Nephron (organoid): Measurements from ENCODE around the gene KDM1A.

ENCODE experiments used
- H3K27ac Mint-ChIP-seq, 3 experiments: 2 replicates each; pipeline ENCODE4 v1.8.0; 2020; ENCODE audit warnings: mixed read lengths in 3 of 3, mild to moderate bottlenecking in 2 of 3, moderate library complexity in 1 of 3
- H3K27me3 Mint-ChIP-seq: 2 replicates; pipeline ENCODE4 v1.8.0; 2021; ENCODE audit warnings: low read depth, mild to moderate bottlenecking, moderate library complexity, mixed read lengths
- H3K36me3 Mint-ChIP-seq: 2 replicates; pipeline ENCODE4 v1.8.0; 2020; ENCODE audit warnings: low read depth, mixed read lengths
- H3K4me1 Mint-ChIP-seq: 2 replicates; pipeline ENCODE4 v1.8.0; 2020; ENCODE audit warnings: mixed read lengths
- H3K4me3 Mint-ChIP-seq, 3 experiments: 2 replicates each; pipeline ENCODE4 v1.8.0; 2020; ENCODE audit warnings: mild to moderate bottlenecking in 3 of 3, mixed read lengths in 3 of 3, moderate library complexity in 2 of 3
- H3K9me3 Mint-ChIP-seq: 2 replicates; pipeline ENCODE4 v1.8.0; 2020; ENCODE audit warnings: mixed read lengths
- TF ChIP-seq, protein P1 (sequence below), 3 experiments: fragments of 200-600 bp; sonication (generic); IDR thresholded peaks; one replicate each; pipeline ENCODE4 v1.5.0; 2021; ENCODE audit warnings: antibody characterized with exemption in 3 of 3; ENCODE audit not compliant: unreplicated experiment in 3 of 3

KDM1A gene

DNA sequence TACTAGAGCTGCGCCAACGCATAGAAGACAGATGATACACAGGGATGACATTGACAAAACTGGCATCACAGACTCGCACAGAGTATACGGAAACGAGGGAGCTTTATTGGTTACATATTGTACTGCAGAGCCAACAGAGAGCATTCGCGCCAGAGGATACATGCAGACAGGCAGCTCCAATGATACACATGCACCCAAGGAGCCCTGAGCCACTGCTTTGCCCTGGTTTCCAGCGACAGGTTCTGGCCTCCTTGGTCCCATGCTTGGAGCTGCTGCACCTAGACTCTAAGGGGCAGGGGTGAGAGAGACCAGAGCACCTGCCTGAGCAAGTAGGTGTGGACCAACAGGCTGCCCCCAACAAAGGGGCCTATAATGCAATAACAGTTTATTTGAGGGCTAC, 65.6 kb downstream of the KDM1A start:
- Mint-ChIP-seq H3K27ac (no peak overlapping the region), H3K4me3 (no peak overlapping the region), H3K4me1 (peaks cover 12% of the 10 kb centered on the region), H3K27me3 (no peaks in the 10 kb centered on the region), H3K9me3 (no peaks in the 10 kb centered on the region), H3K36me3 (peaks cover 89% of the 10 kb centered on the region)
- TF ChIP-seq, protein P1, sequence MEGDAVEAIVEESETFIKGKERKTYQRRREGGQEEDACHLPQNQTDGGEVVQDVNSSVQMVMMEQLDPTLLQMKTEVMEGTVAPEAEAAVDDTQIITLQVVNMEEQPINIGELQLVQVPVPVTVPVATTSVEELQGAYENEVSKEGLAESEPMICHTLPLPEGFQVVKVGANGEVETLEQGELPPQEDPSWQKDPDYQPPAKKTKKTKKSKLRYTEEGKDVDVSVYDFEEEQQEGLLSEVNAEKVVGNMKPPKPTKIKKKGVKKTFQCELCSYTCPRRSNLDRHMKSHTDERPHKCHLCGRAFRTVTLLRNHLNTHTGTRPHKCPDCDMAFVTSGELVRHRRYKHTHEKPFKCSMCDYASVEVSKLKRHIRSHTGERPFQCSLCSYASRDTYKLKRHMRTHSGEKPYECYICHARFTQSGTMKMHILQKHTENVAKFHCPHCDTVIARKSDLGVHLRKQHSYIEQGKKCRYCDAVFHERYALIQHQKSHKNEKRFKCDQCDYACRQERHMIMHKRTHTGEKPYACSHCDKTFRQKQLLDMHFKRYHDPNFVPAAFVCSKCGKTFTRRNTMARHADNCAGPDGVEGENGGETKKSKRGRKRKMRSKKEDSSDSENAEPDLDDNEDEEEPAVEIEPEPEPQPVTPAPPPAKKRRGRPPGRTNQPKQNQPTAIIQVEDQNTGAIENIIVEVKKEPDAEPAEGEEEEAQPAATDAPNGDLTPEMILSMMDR (IDR thresholded peaks at IDR 0.05; ENCODE audit: unreplicated experiment in 3 of 3): no peak

GRCh38 chr1:23085696-23086095, 66.4 kb downstream of the KDM1A start:
- H3K4me3 Mint-ChIP-seq: no peak overlapping the region
- H3K27ac Mint-ChIP-seq: peak overlapping the region in 2 of 3 experiments; percentile 20 to 30
- H3K36me3 Mint-ChIP-seq: peaks cover 89% of the 10 kb centered on the region
- H3K9me3 Mint-ChIP-seq: no peaks in the 10 kb centered on the region
- TF ChIP-seq, protein P1 (IDR thresholded peaks at IDR 0.05; ENCODE audit: unreplicated experiment in 3 of 3): no peak
- no peaks in the 10 kb centered on the region for H3K27me3 Mint-ChIP-seq
- peaks cover 12% of the 10 kb centered on the region for H3K4me1 Mint-ChIP-seq

DNA sequence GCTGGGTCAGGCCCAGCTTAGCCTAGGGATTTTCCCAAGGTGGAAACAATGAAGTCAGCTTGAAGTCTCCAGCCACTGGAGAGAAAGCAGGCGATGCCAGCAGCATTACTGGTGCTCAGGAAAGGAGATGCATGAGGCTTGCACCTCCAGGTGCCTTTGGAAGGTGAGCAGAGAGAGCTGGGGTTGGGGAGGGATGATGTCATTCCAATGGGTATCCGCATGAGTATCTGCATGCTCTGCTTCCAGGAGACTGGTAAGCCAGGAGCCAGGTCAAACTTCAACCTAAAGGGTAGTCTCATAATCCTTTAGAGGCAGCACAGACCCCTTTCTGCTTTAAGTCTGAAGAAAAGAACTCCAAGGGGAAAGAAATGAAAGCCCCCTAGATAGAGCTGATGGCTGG, 68.8 kb downstream of the KDM1A start:
- no peak overlapping the region for H3K27ac Mint-ChIP-seq
- H3K36me3 Mint-ChIP-seq: peaks cover 85% of the 10 kb centered on the region
- peaks cover 12% of the 10 kb centered on the region for H3K4me1 Mint-ChIP-seq
- TF ChIP-seq, protein P1 (IDR thresholded peaks at IDR 0.05; ENCODE audit: unreplicated experiment in 3 of 3): no peak
- no peaks in the 10 kb centered on the region for H3K9me3 Mint-ChIP-seq
- no peak overlapping the region for H3K4me3 Mint-ChIP-seq
- H3K27me3 Mint-ChIP-seq: no peaks in the 10 kb centered on the region

- no peak overlapping the region for H3K27ac Mint-ChIP-seq
- H3K9me3 Mint-ChIP-seq: no peaks in the 10 kb centered on the region
- TF ChIP-seq, protein P1 (IDR thresholded peaks at IDR 0.05; ENCODE audit: unreplicated experiment in 3 of 3): no peak
- peaks cover 23% of the 10 kb centered on the region for H3K4me1 Mint-ChIP-seq
- peaks cover 83% of the 10 kb centered on the region for H3K36me3 Mint-ChIP-seq
- no peak overlapping the region for H3K4me3 Mint-ChIP-seq
- H3K27me3 Mint-ChIP-seq: no peaks in the 10 kb centered on the region
Observed at GRCh38 chr1:23090056-23090455, 70.8 kb downstream of the KDM1A start.

GRCh38 chr1:23091545-23091944, 72.3 kb downstream of the KDM1A start:
- no peaks in the 10 kb centered on the region for H3K27me3 Mint-ChIP-seq
- no peak overlapping the region for H3K4me3 Mint-ChIP-seq
- no peaks in the 10 kb centered on the region for H3K9me3 Mint-ChIP-seq
- H3K27ac Mint-ChIP-seq: no peak overlapping the region
- H3K36me3 Mint-ChIP-seq: peaks cover 78% of the 10 kb centered on the region
- TF ChIP-seq, protein P1 (IDR thresholded peaks at IDR 0.05; ENCODE audit: unreplicated experiment in 3 of 3): no peak
- peaks cover 12% of the 10 kb centered on the region for H3K4me1 Mint-ChIP-seq

- Mint-ChIP-seq H3K9me3 (no peaks in the 10 kb centered on the region), H3K36me3 (peaks cover 75% of the 10 kb centered on the region), H3K4me1 (peaks cover 11% of the 10 kb centered on the region), H3K4me3 (no peak overlapping the region), H3K27me3 (no peaks in the 10 kb centered on the region), H3K27ac (no peak overlapping the region)
- TF ChIP-seq, protein P1 (IDR thresholded peaks at IDR 0.05; ENCODE audit: unreplicated experiment in 3 of 3): no peak
Observed at GRCh38 chr1:23092447-23092846, 73.2 kb downstream of the KDM1A start.
